GM21381 (cell line): ENCODE results near the gene BTF3.

Source experiments
- ATAC-seq: cut with Tn5 transposase; IDR thresholded peaks from one replicate; pipeline ENCODE4 v1.9.1; 2021; ENCODE audit warnings: mild to moderate bottlenecking, moderate library complexity; ENCODE audit not compliant: unreplicated experiment

Gene BTF3

GRCh38 chr5:73522989-73523388, 24.7 kb downstream of the BTF3 start:
- no peak for ATAC-seq

GRCh38 chr5:73523861-73524260, 25.6 kb downstream of the BTF3 start:
- ATAC-seq, result no peak

GRCh38 chr5:73525606-73526203, 27.5 kb downstream of the BTF3 start:
- ATAC-seq, result no peak

- ATAC-seq, result no peak
These were observed 30.0 kb downstream of the BTF3 start for GRCh38 chr5:73528248-73528647.

GRCh38 chr5:73529081-73529480, 30.8 kb downstream of the BTF3 start:
- ATAC-seq, result no peak

GRCh38 chr5:73531356-73531755, 33.1 kb downstream of the BTF3 start:
- no peak for ATAC-seq

- ATAC-seq, result no peak
These were observed 34.0 kb downstream of the BTF3 start for GRCh38 chr5:73532195-73532594.

GRCh38 chr5:73534011-73534644, 35.9 kb downstream of the BTF3 start:
- ATAC-seq, result no peak

- ATAC-seq, result no peak
These were observed 36.7 kb downstream of the BTF3 start for GRCh38 chr5:73534971-73535370.

GRCh38 chr5:73539730-73540129, 41.5 kb downstream of the BTF3 start:
- ATAC-seq, result no peak

GRCh38 chr5:73540192-73540591, 42.0 kb downstream of the BTF3 start:
- no peak for ATAC-seq

GRCh38 chr5:73542020-73542419, 43.8 kb downstream of the BTF3 start:
- no peak for ATAC-seq

- no peak for ATAC-seq
These were observed 46.5 kb downstream of the BTF3 start for GRCh38 chr5:73544429-73545402.

GRCh38 chr5:73545403-73545779, 47.1 kb downstream of the BTF3 start:
- no peak for ATAC-seq

- no peak for ATAC-seq
These were observed 51.8 kb downstream of the BTF3 start for GRCh38 chr5:73550016-73550415.

GRCh38 chr5:73552642-73553041, 54.4 kb downstream of the BTF3 start:
- ATAC-seq, result no peak
